Aorta (tissue), 5 donors: Measurements from ENCODE around the gene PHF20. TPM values are rescaled to one million over a fixed set of nuclear protein-coding genes. Genes with fewer than 3 reads are reported as not detected.
"Not testable (repeated sequence)": the region's sequence is repeated elsewhere in the genome, so short reads cannot be mapped to it uniquely, and the experiment has no call there.

Experiments
- ATAC-seq: fragments of 200-7000 bp; cut with Tn5 transposase; one replicate; pipeline ENCODE4 v1.9.1; 2022; ENCODE audit warnings: moderate library complexity; ENCODE audit not compliant: low FRiP score
- DNase-seq, 2 donors: peaks; one replicate each; pipeline ENCODE4 v3.0.0-alpha.2; 2020
- H3K27ac ChIP-seq, 2 donors: one replicate each; pipeline ENCODE4 v1.5.1; 2013; ENCODE audit warnings: low read length in 2 of 2, mild to moderate bottlenecking in 2 of 2, moderate library complexity in 2 of 2, control low read depth in 1 of 2, inconsistent platforms in 1 of 2, low read depth in 1 of 2
- H3K27me3 ChIP-seq, 2 donors: one replicate each; pipeline ENCODE4 v1.6.1; 2013; ENCODE audit warnings: control low read depth in 1 of 2, low read length in 1 of 2, mild to moderate bottlenecking in 1 of 2, moderate library complexity in 1 of 2; ENCODE audit not compliant: insufficient read depth in 2 of 2, control insufficient read depth in 1 of 2
- H3K36me3 ChIP-seq, 2 donors: one replicate each; pipeline ENCODE4 v1.6.1; 2013; ENCODE audit warnings: control low read depth in 1 of 2, low read length in 1 of 2, mild to moderate bottlenecking in 1 of 2; ENCODE audit not compliant: insufficient read depth in 2 of 2, control insufficient read depth in 1 of 2
- H3K4me1 ChIP-seq, 2 donors: one replicate each; pipeline ENCODE4 v1.6.1; 2013; ENCODE audit warnings: low read length in 2 of 2, control low read depth in 1 of 2, mild to moderate bottlenecking in 1 of 2, moderate library complexity in 1 of 2; ENCODE audit not compliant: insufficient read depth in 2 of 2, control insufficient read depth in 1 of 2
- H3K4me3 ChIP-seq, 2 donors: one replicate each; pipeline ENCODE4 v1.5.1; 2013; ENCODE audit warnings: low read length in 2 of 2, control low read depth in 1 of 2, mild to moderate bottlenecking in 1 of 2
- H3K9me3 ChIP-seq: one replicate; pipeline ENCODE4 v1.6.1; 2013; ENCODE audit warnings: mild to moderate bottlenecking, low read length; ENCODE audit not compliant: control insufficient read depth
- WGBS, 2 donors: extraction: QIAGEN DNeasy Blood & Tissue Kit; methylation state at CpG; one replicate each; pipeline ENCODE4 v1.1.7; 2013; 5-methylcytosine and 5-hydroxymethylcytosine counted together
- intact Hi-C, 2 donors: fragments of 100-400 bp; cut with DNase I; formaldehyde crosslinking; loops; one replicate each; pipeline versions ENCODE4 v1.14.2 to v1.15.0; 2022
- long read RNA-seq, 2 donors: library from polyadenylated mRNA; unstranded; transcript quantifications; one replicate each; pipeline ENCODE4 v2.0.0, GENCODE V29; 2020 to 2021
- polyA plus RNA-seq, 2 donors: library from polyadenylated mRNA; stranded (reverse); fragments of 200-250 nt; gene quantifications; one replicate each; pipeline ENCODE4 v1.2.3, GENCODE V29; 2013
- total RNA-seq, 2 donors: library from RNA; stranded (reverse); fragmentation: NEBNext Ultra II Directional; extraction: Animal tissue kit (Norgen Biotek cat#: 25700); gene quantifications; one replicate each; pipeline ENCODE4 v1.2.1, GENCODE V29; 2021
- donor health status: healthy with polysubstance abuse.
- donor health status: Bipolar disorder and iron deficiency.
- donor health status: DM: no; HTN: no; CAD: no.
- donor health status: DM: no; HTN: no; CAD: no.
- donor health status: DM: yes; HTN: yes; CAD: no.

PHF20 gene
- 10 to 100 TPM; 48.7 to 64.4 TPM for total RNA-seq
- 10 to 100 TPM; 17.1 to 32.9 TPM for polyA plus RNA-seq
- long read RNA-seq, donor 1, transcript PHF20-202 (12 exons, 1,814 nt): major isoform, 6 of 167 reads
- long read RNA-seq, donor 1, partial matches to known transcripts: 118 of 167 reads
- long read RNA-seq, donor 1, other reads (novel, unspliced or antisense): 39 of 167 reads
- long read RNA-seq, donor 2, partial matches to known transcripts: 17 of 26 reads
- long read RNA-seq, donor 2, other reads (novel, unspliced or antisense): 9 of 26 reads

DNA sequence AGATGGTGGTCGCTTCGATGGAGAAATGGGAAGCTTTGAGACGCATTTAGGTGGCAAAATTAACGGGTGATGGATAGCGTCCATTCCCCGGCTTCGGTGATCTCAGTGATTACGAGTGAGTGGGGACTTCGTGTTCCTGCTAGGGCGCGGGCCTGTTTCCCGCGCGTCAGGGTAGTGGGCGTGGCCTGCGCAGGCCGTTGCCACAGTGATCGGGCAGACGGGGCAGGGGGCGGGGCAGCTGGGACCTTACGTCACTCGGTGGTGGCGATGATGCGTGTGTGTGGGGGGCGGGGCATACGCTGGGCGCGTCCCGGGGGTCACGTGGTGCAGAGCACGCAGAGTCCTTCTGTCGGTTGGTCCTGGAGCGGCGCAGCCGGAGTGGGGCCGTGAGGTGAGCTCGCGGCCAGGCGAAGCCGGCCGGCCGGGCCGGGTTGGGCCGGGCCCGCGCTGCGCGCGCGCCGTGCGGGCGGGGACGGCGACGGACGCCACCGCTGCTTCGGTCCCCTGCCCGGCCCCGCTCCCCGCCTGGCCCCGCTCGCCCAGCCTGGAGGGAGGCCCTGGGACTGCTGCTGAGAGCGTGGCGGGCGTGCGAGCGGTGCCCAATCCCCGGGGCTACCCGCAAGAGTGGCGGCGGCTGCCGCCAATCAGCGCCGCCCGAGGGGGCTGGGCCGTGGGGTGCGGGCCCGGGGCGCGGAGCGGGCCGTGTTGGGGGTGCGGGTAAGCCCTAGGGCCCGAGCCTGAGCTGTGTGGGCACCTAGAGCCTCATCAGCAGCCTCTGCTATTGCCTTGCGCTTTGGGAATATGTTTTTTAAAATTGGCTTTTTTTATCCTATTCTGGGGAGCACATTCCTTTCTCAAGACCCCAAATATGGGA lies at the start of gene PHF20:
TSS of gene PHF20 (plus strand) at position 327 of the 874 bp plus-strand sequence. CDS start 29,508 bp downstream, outside the sequence.
- ATAC-seq (peak; percentile 97), DNase-seq (peak; percentile 99 to 100)
- Histone ChIP-seq H3K36me3 (peaks cover 0 to 3% of the 10 kb centered on the region in 2 donors), H3K4me1 (no peaks in the 10 kb centered on the region), H3K9me3 (no peaks in the 10 kb centered on the region), H3K4me3 (peak within 1 kb of the TSS; percentile 66 to 86), H3K27ac (peak within 1 kb of the TSS in 1 of 2 donors; percentile 96), H3K27me3 (no peaks in the 10 kb centered on the region)
- intact Hi-C loops: loop anchor here (2.0 to 10.0 kb wide), 2 partner anchors 29 to 113 kb away; partner anchors contain the start of gene RBM39 (in 1 of the 2)
- 2% methylated on average over 60 to 87 of the region's 87 CpGs for WGBS, 2 donors

DNA sequence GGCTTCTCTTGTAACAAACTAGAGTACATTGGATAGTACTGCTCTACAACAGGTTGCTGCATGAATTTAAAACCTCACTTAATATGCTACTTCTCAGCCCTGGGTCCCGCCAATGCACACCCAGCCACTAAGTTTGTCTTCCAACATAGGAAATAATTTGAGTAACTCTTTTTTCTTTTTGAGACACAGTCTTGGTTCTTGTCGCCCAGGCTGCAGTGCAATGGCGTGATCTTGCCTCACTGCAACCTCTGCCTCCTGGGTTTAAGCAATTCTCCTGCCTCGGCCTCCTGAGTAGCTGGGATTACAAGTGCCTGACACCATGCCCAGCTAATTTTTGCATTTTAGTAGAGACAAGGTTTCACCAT lies 48.6 kb upstream of the PHF20 start:
- DNase-seq, H3K4me3 ChIP-seq, ATAC-seq, intact Hi-C loops, H3K27me3 ChIP-seq, H3K27ac ChIP-seq, H3K9me3 ChIP-seq, H3K4me1 ChIP-seq: not testable (repeated sequence)
- H3K36me3 ChIP-seq: peaks cover 3 to 13% of the 10 kb centered on the region in 2 donors
- 84 to 85% methylated on average over 4 of the region's 4 CpGs for WGBS, 2 donors

DNA sequence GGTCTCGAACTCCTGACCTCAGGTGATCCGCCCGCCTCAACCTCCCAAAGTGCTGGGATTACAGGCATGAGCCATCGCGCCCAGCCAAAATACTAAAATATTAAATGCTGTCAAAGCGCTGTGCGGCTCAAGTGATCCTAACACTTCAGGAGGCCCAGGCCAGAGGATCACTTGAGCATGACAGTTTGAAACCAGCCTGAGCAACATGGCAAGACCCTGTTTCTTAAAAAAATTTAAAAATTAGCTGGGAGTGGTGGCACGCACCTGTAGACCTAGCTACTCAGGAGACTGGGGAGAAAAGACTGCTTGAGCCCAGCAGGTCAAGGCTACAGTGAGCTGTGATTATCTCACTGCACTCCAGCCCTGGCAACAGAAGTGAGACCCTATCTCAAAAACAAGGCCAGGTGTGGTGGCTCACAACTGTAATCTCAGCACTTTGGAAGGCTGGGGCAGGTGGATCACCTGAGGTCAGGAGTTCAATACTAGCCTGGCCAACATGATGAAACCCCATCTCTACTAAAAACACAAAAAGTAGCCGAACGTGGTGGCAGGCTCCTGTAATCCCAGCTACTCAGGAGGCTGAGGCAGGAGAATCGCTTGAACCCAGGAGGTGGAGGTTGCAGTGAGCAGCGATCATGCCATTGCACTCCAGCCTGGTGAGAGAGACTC lies 48.0 kb upstream of the PHF20 start:
- H3K4me3 ChIP-seq, intact Hi-C loops, H3K27ac ChIP-seq, H3K27me3 ChIP-seq, H3K4me1 ChIP-seq, H3K9me3 ChIP-seq, DNase-seq, ATAC-seq: not testable (repeated sequence)
- H3K36me3 ChIP-seq: peaks cover 3 to 13% of the 10 kb centered on the region in 2 donors
- WGBS, 2 donors: 91 to 92% methylated on average over 12 of the region's 12 CpGs

DNA sequence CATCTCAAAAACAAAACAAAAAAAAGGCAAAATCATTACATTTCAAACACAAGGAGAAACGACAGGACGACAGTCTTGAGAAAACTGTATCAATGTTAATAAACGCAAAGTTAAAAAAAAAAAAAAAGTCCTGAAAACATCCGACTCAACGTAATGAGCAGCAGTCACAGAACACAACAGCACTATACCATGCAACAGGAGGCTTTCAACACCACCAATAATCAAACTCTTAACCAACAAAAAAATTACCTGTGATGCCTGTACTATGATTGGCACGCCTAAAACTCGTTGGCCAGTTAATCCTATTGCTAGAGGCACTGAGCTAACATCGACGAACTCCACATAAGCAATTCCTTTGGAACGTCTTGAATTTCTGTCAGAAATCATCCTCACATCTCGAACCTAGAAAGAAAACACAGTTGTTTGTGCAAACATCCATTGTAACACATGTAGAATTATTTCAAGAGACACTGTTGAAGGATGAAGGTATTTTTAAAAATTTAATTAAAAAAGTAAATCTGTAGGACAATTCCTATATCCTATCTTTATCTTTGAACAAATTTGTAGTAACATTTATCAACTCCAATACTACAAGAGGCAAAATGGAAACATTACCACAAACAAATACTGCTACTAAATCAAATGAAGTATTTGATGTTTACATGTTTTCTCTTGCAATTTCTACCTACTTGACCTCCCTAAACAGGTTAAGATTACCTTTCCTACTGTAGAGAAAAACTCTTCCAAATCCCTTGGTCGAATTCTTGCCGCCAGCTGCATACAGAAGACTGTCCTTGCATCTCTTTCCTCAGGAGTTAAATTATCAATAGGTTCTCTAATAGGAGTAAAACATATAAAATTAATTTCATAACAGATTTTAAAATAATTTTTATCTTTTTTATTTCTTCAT lies 47.2 kb upstream of the PHF20 start:
- H3K36me3 ChIP-seq: peaks cover 7 to 13% of the 10 kb centered on the region in 2 donors
- intact Hi-C loops: no loop called here
- H3K27me3 ChIP-seq: no peaks in the 10 kb centered on the region
- H3K9me3 ChIP-seq: no peaks in the 10 kb centered on the region
- H3K27ac ChIP-seq: no peak overlapping the region
- no peak for ATAC-seq
- 77% methylated on average over 13 of the region's 13 CpGs for WGBS, 2 donors
- no peaks in the 10 kb centered on the region for H3K4me1 ChIP-seq
- no peak overlapping the region for H3K4me3 ChIP-seq
- no peak for DNase-seq

DNA sequence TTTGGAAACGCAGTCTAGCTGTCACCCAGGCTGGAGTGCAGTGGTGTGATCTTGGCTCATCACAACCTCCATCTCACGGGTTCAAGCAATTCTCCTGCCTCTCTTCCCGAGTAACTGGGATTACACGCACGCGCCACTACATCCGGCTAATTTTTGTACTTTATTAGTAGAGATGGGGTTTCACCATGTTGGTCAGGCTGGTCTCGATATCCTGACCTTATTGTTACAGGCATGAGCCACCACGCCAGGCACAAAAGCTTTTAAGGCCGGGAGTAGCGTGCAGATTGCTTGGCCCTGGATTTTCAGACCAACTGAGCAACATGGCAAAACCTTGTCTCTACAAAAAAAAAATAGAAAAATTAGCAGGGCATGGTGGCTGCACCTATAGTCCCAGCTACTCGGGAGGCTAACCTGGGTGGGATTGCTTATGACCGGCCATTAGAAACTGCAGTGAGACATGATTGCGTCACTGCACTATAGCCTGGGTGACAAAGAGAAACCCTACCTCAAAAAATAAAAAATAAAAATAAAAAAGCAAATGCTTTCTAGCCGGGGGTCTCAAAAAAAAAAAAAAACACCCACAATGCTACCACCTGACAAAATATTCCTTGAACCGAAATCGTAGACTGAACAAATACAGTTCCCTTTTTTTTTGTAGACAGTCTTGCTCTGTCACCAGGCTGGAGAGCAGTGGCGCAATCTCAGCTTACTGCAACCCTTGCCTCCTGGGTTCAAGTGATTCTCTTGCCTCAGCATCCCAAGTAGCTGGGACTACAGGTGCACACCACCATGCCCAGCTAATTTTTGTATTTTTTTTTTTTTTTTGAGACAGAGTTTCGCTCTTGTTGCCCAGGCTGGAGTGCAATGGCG lies 44.7 kb upstream of the PHF20 start:
- ATAC-seq (no peak), DNase-seq (no peak)
- H3K4me3 ChIP-seq: no peak overlapping the region
- H3K27me3 ChIP-seq: no peaks in the 10 kb centered on the region
- H3K4me1 ChIP-seq: no peaks in the 10 kb centered on the region
- no peaks in the 10 kb centered on the region for H3K9me3 ChIP-seq
- peaks cover 5 to 7% of the 10 kb centered on the region in 2 donors for H3K36me3 ChIP-seq
- no peak overlapping the region for H3K27ac ChIP-seq
- intact Hi-C loops: no loop called here
- 91 to 94% methylated on average over 20 of the region's 20 CpGs for WGBS, 2 donors

DNA sequence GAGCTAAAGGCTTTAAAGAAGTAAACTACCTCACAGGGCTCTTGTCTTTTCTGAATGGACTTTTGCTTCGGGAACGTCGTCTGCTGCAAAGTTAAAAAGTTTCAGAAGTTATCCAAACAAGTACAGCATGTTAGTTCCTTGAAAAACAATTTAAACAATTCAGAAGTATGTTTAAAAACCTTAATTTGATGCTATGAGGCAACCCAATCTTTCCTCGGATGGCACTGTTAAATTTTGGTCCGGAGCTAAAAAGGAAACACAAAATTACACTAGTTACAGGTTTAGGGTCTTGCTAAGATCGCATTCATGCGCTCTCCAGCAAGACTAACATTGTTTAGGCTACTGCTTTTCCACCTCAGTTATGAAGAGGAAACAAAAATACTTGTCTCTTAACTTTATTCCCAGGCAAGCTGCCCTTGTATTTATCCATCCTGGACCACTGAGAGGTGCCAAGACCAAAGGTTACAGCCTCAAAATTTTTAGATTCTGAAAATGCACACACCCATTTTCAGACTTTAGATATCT lies 42.5 kb upstream of the PHF20 start:
- Histone ChIP-seq H3K9me3 (no peaks in the 10 kb centered on the region), H3K27me3 (no peaks in the 10 kb centered on the region), H3K27ac (no peak overlapping the region), H3K4me3 (no peak overlapping the region), H3K36me3 (peaks cover 4 to 7% of the 10 kb centered on the region in 2 donors), H3K4me1 (no peaks in the 10 kb centered on the region)
- intact Hi-C loops: no loop called here
- ATAC-seq (no peak), DNase-seq (no peak)
- 66 to 69% methylated on average over 7 of the region's 7 CpGs for whole genome bisulfite sequencing, 2 donors

DNA sequence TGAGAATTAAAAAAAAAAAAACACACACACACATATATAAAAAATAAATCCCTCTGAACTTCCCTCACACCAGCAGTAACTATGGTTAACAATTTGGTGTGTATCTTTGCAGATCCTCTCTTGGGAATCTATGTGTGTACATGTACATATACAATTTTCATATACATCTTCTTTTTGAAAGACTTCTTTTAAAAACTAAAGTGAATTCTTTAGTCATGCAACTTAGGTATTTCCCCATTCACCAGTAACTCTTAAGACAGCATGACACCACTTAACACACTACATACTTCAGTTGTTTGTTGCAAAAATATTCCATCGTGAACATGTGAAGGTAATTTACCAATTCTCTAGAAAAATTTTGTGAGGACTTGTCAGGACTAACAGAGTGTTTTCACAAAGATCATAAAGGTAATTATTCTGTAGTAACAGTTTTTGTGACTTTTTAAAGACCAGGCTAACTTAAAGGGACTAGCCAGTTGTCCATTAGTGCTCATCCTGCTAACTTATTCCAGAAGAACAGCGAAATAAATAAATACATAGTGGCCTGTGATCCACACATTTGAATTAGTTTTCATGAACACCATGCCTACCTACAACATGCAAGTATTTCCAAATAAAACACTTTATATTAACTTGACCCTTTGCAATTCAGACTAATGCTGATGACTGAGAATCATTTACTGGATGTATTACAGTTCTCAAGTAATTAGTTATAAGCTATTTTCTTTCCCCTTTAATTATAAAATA lies 41.8 kb upstream of the PHF20 start:
- Histone ChIP-seq H3K27ac (no peak overlapping the region), H3K9me3 (no peaks in the 10 kb centered on the region), H3K27me3 (no peaks in the 10 kb centered on the region), H3K36me3 (peaks cover 2 to 7% of the 10 kb centered on the region in 2 donors), H3K4me1 (no peaks in the 10 kb centered on the region), H3K4me3 (no peak overlapping the region)
- WGBS, 2 donors: 71 to 72% methylated on average over 2 of the region's 2 CpGs
- DNase-seq (no peak), ATAC-seq (no peak)
- intact Hi-C loops: no loop called here
